Trophoblast cell (in vitro differentiated cells and primary cell): ENCODE results near the gene SMYD3.

Experiments
- DNase-seq, 2 donors: peaks; one replicate each; pipeline ENCODE4 v3.0.0-alpha.2; 2016
- H2AFZ ChIP-seq: 2 replicates; pipeline ENCODE4 v1.6.1; 2013; ENCODE audit warnings: low read length, moderate library complexity, mild to moderate bottlenecking; ENCODE audit not compliant: insufficient read depth, poor library complexity
- H2AK5ac ChIP-seq: 2 replicates; pipeline ENCODE4 v1.6.1; 2013; ENCODE audit warnings: mild to moderate bottlenecking, low read length
- H2BK120ac ChIP-seq: 2 replicates; pipeline ENCODE4 v1.6.1; 2013; ENCODE audit warnings: low read length, mild to moderate bottlenecking, moderate library complexity; ENCODE audit not compliant: insufficient read depth, poor library complexity
- H2BK12ac ChIP-seq: 2 replicates; pipeline ENCODE4 v1.6.1; 2013; ENCODE audit warnings: mild to moderate bottlenecking, low read length, moderate library complexity
- H2BK5ac ChIP-seq: 2 replicates; pipeline ENCODE4 v1.6.1; 2013; ENCODE audit warnings: low read length, low read depth, moderate library complexity, mild to moderate bottlenecking; ENCODE audit not compliant: poor library complexity
- H3K14ac ChIP-seq: 2 replicates; pipeline ENCODE4 v1.6.1; 2013; ENCODE audit warnings: mild to moderate bottlenecking, low read length
- H3K18ac ChIP-seq: 2 replicates; pipeline ENCODE4 v1.6.1; 2013; ENCODE audit warnings: mild to moderate bottlenecking, low read length
- H3K23ac ChIP-seq: 2 replicates; pipeline ENCODE4 v1.6.1; 2013; ENCODE audit warnings: low read length
- H3K27ac ChIP-seq: 2 replicates; pipeline ENCODE4 v1.5.1; 2013; ENCODE audit warnings: low read depth, mild to moderate bottlenecking, inconsistent platforms, low read length, moderate library complexity
- H3K27me3 ChIP-seq: 2 replicates; pipeline ENCODE4 v1.6.1; 2013; ENCODE audit warnings: inconsistent platforms, mild to moderate bottlenecking, low read length, moderate library complexity; ENCODE audit not compliant: insufficient read depth
- H3K36me3 ChIP-seq, 2 experiments: 1 replicate in 1 of 2; 2 replicates in 1 of 2; pipeline ENCODE4 v1.6.1; 2013; ENCODE audit warnings: low read length in 2 of 2, mild to moderate bottlenecking in 2 of 2, moderate library complexity in 1 of 2; ENCODE audit not compliant: insufficient read depth in 2 of 2, control insufficient read depth in 1 of 2
- H3K4ac ChIP-seq: 2 replicates; pipeline ENCODE4 v1.6.1; 2013; ENCODE audit warnings: low read depth, mild to moderate bottlenecking, low read length, moderate library complexity
- H3K4me1 ChIP-seq, 2 experiments: 1 replicate in 1 of 2; 2 replicates in 1 of 2; pipeline ENCODE4 v1.6.1; 2013; ENCODE audit warnings: low read length in 2 of 2, mild to moderate bottlenecking in 2 of 2, moderate library complexity in 1 of 2; ENCODE audit not compliant: insufficient read depth in 2 of 2, control insufficient read depth in 1 of 2
- H3K4me2 ChIP-seq: 2 replicates; pipeline ENCODE4 v1.6.1; 2013; ENCODE audit warnings: inconsistent platforms, mild to moderate bottlenecking, low read length, moderate library complexity
- H3K4me3 ChIP-seq: 2 replicates; pipeline ENCODE4 v1.5.1; 2013; ENCODE audit warnings: mild to moderate bottlenecking, low read depth, low read length, inconsistent platforms
- H3K79me1 ChIP-seq: one replicate; pipeline ENCODE4 v1.6.1; 2013; ENCODE audit warnings: low read length
- H3K79me2 ChIP-seq: 2 replicates; pipeline ENCODE4 v1.6.1; 2013; ENCODE audit warnings: low read length, mild to moderate bottlenecking; ENCODE audit not compliant: control insufficient read depth, insufficient read depth, poor library complexity
- H3K9ac ChIP-seq: 2 replicates; pipeline ENCODE4 v1.6.1; 2013; ENCODE audit warnings: mild to moderate bottlenecking, low read length
- H3K9me3 ChIP-seq: 2 replicates; pipeline ENCODE4 v1.6.1; 2013; ENCODE audit warnings: low read depth, mild to moderate bottlenecking, control low read depth, inconsistent platforms, low read length; ENCODE audit not compliant: insufficient read depth
- H4K12ac ChIP-seq: 2 replicates; pipeline ENCODE4 v1.6.1; 2013; ENCODE audit warnings: low read depth, mild to moderate bottlenecking, low read length, moderate library complexity
- H4K8ac ChIP-seq: 2 replicates; pipeline ENCODE4 v1.6.1; 2013; ENCODE audit warnings: low read depth, mild to moderate bottlenecking, low read length, moderate library complexity
- H4K91ac ChIP-seq: one replicate; pipeline ENCODE4 v1.6.1; 2013; ENCODE audit warnings: low read depth, mild to moderate bottlenecking, low read length, moderate library complexity
- WGBS: extraction: QIAGEN DNeasy Blood & Tissue Kit; methylation state at CpG from one replicate; pipeline ENCODE4 v1.1.7; 2013; ENCODE audit warnings: missing lambda C conversion rate; ENCODE audit not compliant: insufficient read length, insufficient coverage; ENCODE audit errors: extremely low coverage; 5-methylcytosine and 5-hydroxymethylcytosine counted together

Gene SMYD3

GRCh38 chr1:245797592-245798348, 709.3 kb downstream of the SMYD3 start:
- Histone ChIP-seq H3K14ac (peak overlapping the region; percentile 54), H3K18ac (peak overlapping the region; percentile 89), H2BK5ac (no peak overlapping the region), H3K79me2 (no peaks in the 10 kb centered on the region), H3K4me3 (no peak overlapping the region), H3K4ac (no peak overlapping the region), H3K4me2 (no peak overlapping the region), H3K27ac (no peak overlapping the region), H4K8ac (no peak overlapping the region), H3K27me3 (no peaks in the 10 kb centered on the region), H2AK5ac (peak overlapping the region; percentile 86), H3K9me3 (peaks cover 4% of the 10 kb centered on the region), H2AFZ (no peak overlapping the region), H3K36me3 (no peaks in the 10 kb centered on the region), H4K91ac (no peak overlapping the region), H3K4me1 (peaks cover 0 to 2% of the 10 kb centered on the region in 2 experiments), H3K9ac (no peak overlapping the region), H4K12ac (no peak overlapping the region), H3K79me1 (peaks cover 3% of the 10 kb centered on the region), H2BK120ac (peak overlapping the region; percentile 55), H2BK12ac (peak overlapping the region; percentile 46), H3K23ac (no peak overlapping the region)
- no CpG with 5 or more reads among the region's 14 CpGs for WGBS
- peak; percentile 72 to 79 for DNase-seq

GRCh38 chr1:245791410-245792312, 715.4 kb downstream of the SMYD3 start:
- no CpG with 5 or more reads among the region's 10 CpGs for WGBS
- Histone ChIP-seq H3K4me1 (peaks cover 23 to 24% of the 10 kb centered on the region in 2 experiments), H2BK5ac (peak overlapping the region; percentile 99), H2AFZ (no peak overlapping the region), H3K79me1 (peaks cover 30% of the 10 kb centered on the region), H4K91ac (no peak overlapping the region), H4K8ac (no peak overlapping the region), H3K9me3 (no peaks in the 10 kb centered on the region), H4K12ac (no peak overlapping the region), H3K4me2 (peak overlapping the region; percentile 43), H3K23ac (no peak overlapping the region), H3K9ac (no peak overlapping the region), H3K27ac (peak overlapping the region; percentile 99), H2BK12ac (no peak overlapping the region), H3K36me3 (no peaks in the 10 kb centered on the region), H3K4me3 (no peak overlapping the region), H2BK120ac (no peak overlapping the region), H3K27me3 (no peaks in the 10 kb centered on the region), H3K4ac (no peak overlapping the region), H3K14ac (no peak overlapping the region), H3K18ac (no peak overlapping the region), H3K79me2 (peaks cover 10% of the 10 kb centered on the region), H2AK5ac (no peak overlapping the region)
- DNase-seq = peak; percentile 72 to 88

DNA sequence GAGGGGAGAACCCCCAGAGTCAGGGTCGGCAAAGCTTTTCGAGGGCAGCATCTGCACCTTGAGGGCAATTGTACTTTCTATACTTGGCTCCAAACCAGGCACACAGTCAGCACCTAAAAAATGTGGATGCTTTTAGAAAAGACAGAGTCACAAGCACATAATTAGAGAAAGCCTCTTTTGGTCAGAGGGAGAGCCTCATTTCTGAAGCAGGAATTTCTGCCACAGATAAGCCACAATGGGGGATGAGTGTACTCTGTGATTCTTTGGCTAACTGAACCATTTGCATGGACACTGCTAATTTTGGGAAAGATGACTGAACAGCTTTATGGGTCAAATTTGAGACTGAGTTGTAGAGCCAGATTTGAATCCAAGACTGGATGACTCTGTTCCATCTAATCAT, 716.6 kb downstream of the SMYD3 start:
- H3K23ac ChIP-seq = no peak overlapping the region
- no peak overlapping the region for H4K12ac ChIP-seq
- peak overlapping the region; percentile 92 for H3K4ac ChIP-seq
- H3K27ac ChIP-seq = peak overlapping the region; percentile 99
- H2BK5ac ChIP-seq = peak overlapping the region; percentile 99
- peak overlapping the region; percentile 100 for H2BK120ac ChIP-seq
- H2AK5ac ChIP-seq = peak overlapping the region; percentile 98
- peak; percentile 46 to 64 for DNase-seq
- peak overlapping the region; percentile 88 for H3K14ac ChIP-seq
- no peaks in the 10 kb centered on the region for H3K9me3 ChIP-seq
- peak overlapping the region; percentile 90 for H4K8ac ChIP-seq
- peaks cover 32% of the 10 kb centered on the region for H3K79me1 ChIP-seq
- H3K4me3 ChIP-seq = no peak overlapping the region
- no peak overlapping the region for H3K4me2 ChIP-seq
- H4K91ac ChIP-seq = peak overlapping the region; percentile 98
- no peak overlapping the region for H3K9ac ChIP-seq
- peak overlapping the region; percentile 91 for H3K18ac ChIP-seq
- H3K4me1 ChIP-seq = peaks cover 23 to 24% of the 10 kb centered on the region in 2 experiments
- peak overlapping the region; percentile 52 for H2AFZ ChIP-seq
- peaks cover 10% of the 10 kb centered on the region for H3K79me2 ChIP-seq
- no CpG with 5 or more reads among the region's 2 CpGs for WGBS
- H3K36me3 ChIP-seq = no peaks in the 10 kb centered on the region
- peak overlapping the region; percentile 100 for H2BK12ac ChIP-seq
- no peaks in the 10 kb centered on the region for H3K27me3 ChIP-seq

GRCh38 chr1:245788886-245789285, 718.2 kb downstream of the SMYD3 start:
- Histone ChIP-seq H4K8ac (peak overlapping the region; percentile 48), H3K79me1 (peaks cover 33% of the 10 kb centered on the region), H2AK5ac (peak overlapping the region; percentile 64), H2BK12ac (peak overlapping the region; percentile 96), H3K79me2 (peaks cover 10% of the 10 kb centered on the region), H4K12ac (no peak overlapping the region), H2AFZ (no peak overlapping the region), H3K23ac (no peak overlapping the region), H3K4me3 (no peak overlapping the region), H3K27ac (peak overlapping the region; percentile 38), H3K4me2 (no peak overlapping the region), H3K4ac (peak overlapping the region; percentile 52), H3K14ac (peak overlapping the region; percentile 39), H3K27me3 (no peaks in the 10 kb centered on the region), H3K4me1 (peaks cover 23 to 24% of the 10 kb centered on the region in 2 experiments), H2BK5ac (peak overlapping the region; percentile 88), H3K9ac (no peak overlapping the region), H4K91ac (peak overlapping the region; percentile 65), H2BK120ac (peak overlapping the region; percentile 92), H3K18ac (peak overlapping the region; percentile 63), H3K36me3 (no peaks in the 10 kb centered on the region), H3K9me3 (no peaks in the 10 kb centered on the region)
- peak; percentile 70 to 84 for DNase-seq
- no CpG with 5 or more reads among the region's 10 CpGs for WGBS
